Measurements from ENCODE around the gene RMP24.
"Not testable (repeated sequence)": the region's sequence is repeated elsewhere in the genome, so short reads cannot be mapped to it uniquely, and the experiment has no call there.

RMP24 gene

GRCh38 chr18:36015629-36016028 is 43.1 kb downstream of the RMP24 start:
- Histone ChIP-seq H3K36me3 (replicated peaks in 1 of 2; ENCODE audit: insufficient read depth in 1 of 2, low read depth in 2 of 2) (no peaks in the 10 kb centered on the region), H3K4me3 (no peak overlapping the region), H3K27ac (no peak overlapping the region), H3K9me3 (no peaks in the 10 kb centered on the region), H3K27me3 (no peaks in the 10 kb centered on the region), H3K4me1 (no peaks in the 10 kb centered on the region)
- WGBS, 2 donors: 88 to 93% methylated on average over 3 of the region's 3 CpGs
- no peak for TF ChIP-seq POLR2A (IDR thresholded peaks at IDR 0.05)
- TF ChIP-seq CTCF (IDR thresholded peaks at IDR 0.05): no peak
- intact Hi-C loops (cut with DNase I): no loop called here
- ATAC-seq: no peak
- DNase-seq: no peak

- Histone ChIP-seq H3K4me1 (no peaks in the 10 kb centered on the region), H3K36me3 (replicated peaks in 1 of 2; ENCODE audit: insufficient read depth in 1 of 2, low read depth in 2 of 2) (no peaks in the 10 kb centered on the region), H3K9me3 (no peaks in the 10 kb centered on the region), H3K27ac (no peak overlapping the region), H3K4me3 (no peak overlapping the region), H3K27me3 (no peaks in the 10 kb centered on the region)
- DNase-seq: no peak
- no peak for ATAC-seq
- 74 to 85% methylated on average over 1 to 2 of the region's 2 CpGs for WGBS, 2 donors
- intact Hi-C loops (cut with DNase I): no loop called here
- TF ChIP-seq POLR2A (IDR thresholded peaks at IDR 0.05) (no peak), CTCF (IDR thresholded peaks at IDR 0.05) (no peak)
Measured at GRCh38 chr18:36017232-36017631, 44.8 kb downstream of the RMP24 start.

- intact Hi-C loops (cut with DNase I): no loop called here
- no peaks in the 10 kb centered on the region for H3K9me3 ChIP-seq
- no peak overlapping the region for H3K4me3 ChIP-seq
- DNase-seq: no peak
- no peak overlapping the region for H3K27ac ChIP-seq
- ATAC-seq: no peak
- whole genome bisulfite sequencing, 2 donors: 78 to 87% methylated on average over 3 of the region's 3 CpGs
- H3K36me3 ChIP-seq (replicated peaks in 1 of 2; ENCODE audit: insufficient read depth in 1 of 2, low read depth in 2 of 2): no peaks in the 10 kb centered on the region
- H3K27me3 ChIP-seq: no peaks in the 10 kb centered on the region
- H3K4me1 ChIP-seq: no peaks in the 10 kb centered on the region
- TF ChIP-seq CTCF (IDR thresholded peaks at IDR 0.05) (no peak), POLR2A (IDR thresholded peaks at IDR 0.05) (no peak)
Measured at GRCh38 chr18:36020174-36020711, 47.8 kb downstream of the RMP24 start.

GRCh38 chr18:36023336-36023735 is 50.9 kb downstream of the RMP24 start:
- Histone ChIP-seq H3K4me3 (no peak overlapping the region), H3K36me3 (replicated peaks in 1 of 2; ENCODE audit: insufficient read depth in 1 of 2, low read depth in 2 of 2) (no peaks in the 10 kb centered on the region), H3K27me3 (no peaks in the 10 kb centered on the region), H3K27ac (no peak overlapping the region), H3K4me1 (peaks cover 3% of the 10 kb centered on the region), H3K9me3 (no peaks in the 10 kb centered on the region)
- intact Hi-C loops (cut with DNase I): no loop called here
- ATAC-seq (no peak), DNase-seq (no peak)
- no peak for TF ChIP-seq POLR2A (IDR thresholded peaks at IDR 0.05)
- TF ChIP-seq CTCF (IDR thresholded peaks at IDR 0.05): no peak
- WGBS, 2 donors: 85 to 89% methylated on average over 1 of the region's 1 CpG

- H3K27me3 ChIP-seq; H3K4me3 ChIP-seq; H3K36me3 ChIP-seq (replicated peaks in 1 of 2; ENCODE audit: insufficient read depth in 1 of 2, low read depth in 2 of 2); DNase-seq; intact Hi-C loops (cut with DNase I); ATAC-seq; H3K9me3 ChIP-seq; H3K27ac ChIP-seq: not testable (repeated sequence)
- H3K4me1 ChIP-seq: peaks cover 12% of the 10 kb centered on the region
- WGBS, 2 donors: 90 to 97% methylated on average over 3 of the region's 3 CpGs
Measured at GRCh38 chr18:36024241-36024640, 51.8 kb downstream of the RMP24 start.
